Neural progenitor cell (in vitro differentiated cells): Measurements from ENCODE around the gene ITGB3.

ENCODE experiments used
- EZH2 ChIP-seq: fragments of 200-600 bp; sonication (generic); IDR thresholded peaks from 2 replicates; pipeline ENCODE4 v1.6.1; 2017; ENCODE audit warnings: antibody characterized with exemption, mild to moderate bottlenecking, moderate library complexity
- EZH2phosphoT487 ChIP-seq: fragments of 200-600 bp; sonication (generic); IDR thresholded peaks from 2 replicates; pipeline ENCODE4 v1.6.1; 2017; ENCODE audit warnings: antibody characterized with exemption
- TF ChIP-seq, protein P1 (sequence below): fragments of 200-600 bp; sonication (generic); IDR thresholded peaks from 2 replicates; pipeline ENCODE4 v1.5.1; 2017; ENCODE audit warnings: antibody characterized with exemption, mild to moderate bottlenecking

DNA sequence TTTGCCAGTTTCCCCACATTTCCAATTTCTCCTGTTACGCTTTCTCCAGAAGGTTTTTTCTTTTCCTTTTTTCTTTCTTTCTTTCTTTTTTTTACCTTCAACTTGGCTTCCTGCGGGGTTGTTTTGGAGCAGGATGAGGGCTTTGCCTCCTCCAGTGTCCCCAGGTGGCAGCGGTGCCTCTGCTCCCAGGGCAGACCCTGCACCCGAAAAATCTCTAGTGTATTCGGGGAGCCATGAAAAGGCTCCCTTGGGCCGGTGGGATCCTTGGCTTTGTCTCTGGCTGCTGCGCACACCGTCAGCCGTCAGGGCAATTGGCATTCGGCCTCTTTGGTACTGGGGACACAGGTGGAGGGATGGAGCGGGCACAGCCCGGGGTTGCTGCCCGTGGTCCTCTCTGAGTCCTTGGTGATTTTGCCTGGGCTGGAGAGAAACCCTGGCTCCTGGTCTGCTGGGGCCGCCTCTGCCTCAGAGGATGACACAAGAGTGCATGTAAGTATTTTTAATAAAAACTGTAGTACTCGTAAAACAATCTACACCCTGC, 846 bp downstream of the ITGB3 start:
- TF ChIP-seq, protein P1, sequence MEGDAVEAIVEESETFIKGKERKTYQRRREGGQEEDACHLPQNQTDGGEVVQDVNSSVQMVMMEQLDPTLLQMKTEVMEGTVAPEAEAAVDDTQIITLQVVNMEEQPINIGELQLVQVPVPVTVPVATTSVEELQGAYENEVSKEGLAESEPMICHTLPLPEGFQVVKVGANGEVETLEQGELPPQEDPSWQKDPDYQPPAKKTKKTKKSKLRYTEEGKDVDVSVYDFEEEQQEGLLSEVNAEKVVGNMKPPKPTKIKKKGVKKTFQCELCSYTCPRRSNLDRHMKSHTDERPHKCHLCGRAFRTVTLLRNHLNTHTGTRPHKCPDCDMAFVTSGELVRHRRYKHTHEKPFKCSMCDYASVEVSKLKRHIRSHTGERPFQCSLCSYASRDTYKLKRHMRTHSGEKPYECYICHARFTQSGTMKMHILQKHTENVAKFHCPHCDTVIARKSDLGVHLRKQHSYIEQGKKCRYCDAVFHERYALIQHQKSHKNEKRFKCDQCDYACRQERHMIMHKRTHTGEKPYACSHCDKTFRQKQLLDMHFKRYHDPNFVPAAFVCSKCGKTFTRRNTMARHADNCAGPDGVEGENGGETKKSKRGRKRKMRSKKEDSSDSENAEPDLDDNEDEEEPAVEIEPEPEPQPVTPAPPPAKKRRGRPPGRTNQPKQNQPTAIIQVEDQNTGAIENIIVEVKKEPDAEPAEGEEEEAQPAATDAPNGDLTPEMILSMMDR = no peak
- TF ChIP-seq EZH2 (peak; percentile 83), EZH2phosphoT487 (peak; percentile 68)
